Measurements from ENCODE around the gene PIK3CD.

PIK3CD gene

DNA sequence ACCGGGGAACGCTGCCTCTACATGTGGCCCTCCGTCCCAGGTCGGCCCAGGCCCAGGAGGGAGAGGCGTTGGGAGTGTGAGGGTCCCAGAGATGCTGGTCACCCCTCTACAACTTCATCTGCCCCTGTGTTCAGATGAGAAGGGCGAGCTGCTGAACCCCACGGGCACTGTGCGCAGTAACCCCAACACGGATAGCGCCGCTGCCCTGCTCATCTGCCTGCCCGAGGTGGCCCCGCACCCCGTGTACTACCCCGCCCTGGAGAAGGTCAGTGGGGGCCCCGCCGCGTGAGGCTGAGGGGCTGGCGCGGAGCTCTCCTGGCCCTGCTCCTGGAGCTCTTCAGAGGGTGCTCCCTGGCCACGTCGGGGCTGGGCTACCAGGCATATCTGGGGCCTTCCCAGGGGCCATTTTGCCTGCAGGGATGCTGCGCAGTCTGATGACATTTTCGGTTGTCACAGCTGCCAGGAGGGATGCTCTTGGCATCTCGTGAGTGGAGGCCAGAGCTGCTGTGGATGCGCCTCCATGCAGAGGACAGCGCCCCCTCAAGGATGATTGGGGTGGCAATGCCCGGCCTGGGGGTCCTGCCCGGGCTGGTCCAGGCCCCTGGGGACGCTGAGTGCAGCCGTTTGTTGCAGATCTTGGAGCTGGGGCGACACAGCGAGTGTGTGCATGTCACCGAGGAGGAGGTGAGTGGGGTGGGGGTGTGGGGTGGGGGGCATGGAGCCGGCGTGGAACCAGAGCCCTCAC, 68.6 kb downstream of the PIK3CD start:
- no peak for DNase-seq (ENCODE audit: low read depth in 2 of 2)

DNA sequence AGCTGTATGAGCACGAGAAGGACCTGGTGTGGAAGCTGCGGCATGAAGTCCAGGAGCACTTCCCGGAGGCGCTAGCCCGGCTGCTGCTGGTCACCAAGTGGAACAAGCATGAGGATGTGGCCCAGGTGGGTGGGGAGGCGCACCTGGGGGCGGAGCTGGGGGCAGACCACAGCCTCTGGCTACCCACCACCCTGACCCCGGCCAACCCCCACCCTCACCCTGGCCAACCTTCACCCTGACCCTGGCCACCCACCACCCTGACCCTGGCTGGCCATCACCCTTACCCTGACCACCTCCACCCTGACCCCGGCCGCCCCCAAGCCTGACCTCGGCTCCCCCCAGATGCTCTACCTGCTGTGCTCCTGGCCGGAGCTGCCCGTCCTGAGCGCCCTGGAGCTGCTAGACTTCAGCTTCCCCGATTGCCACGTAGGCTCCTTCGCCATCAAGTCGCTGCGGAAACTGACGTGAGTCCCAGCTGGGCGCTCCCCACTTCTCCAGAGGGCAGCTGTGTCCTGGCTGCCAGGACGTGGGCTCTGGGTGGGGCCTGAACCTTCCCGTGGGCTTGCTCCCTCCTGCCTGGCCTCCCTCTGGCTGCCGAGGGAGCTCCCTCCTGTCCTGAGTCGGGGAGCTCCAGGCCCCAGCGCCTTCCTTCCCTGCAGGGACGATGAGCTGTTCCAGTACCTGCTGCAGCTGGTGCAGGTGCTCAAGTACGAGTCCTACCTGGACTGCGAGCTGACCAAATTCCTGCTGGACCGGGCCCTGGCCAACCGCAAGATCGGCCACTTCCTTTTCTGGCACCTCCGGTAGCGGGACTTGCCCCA, 69.5 kb downstream of the PIK3CD start:
- no peak for DNase-seq (ENCODE audit: low read depth in 2 of 2)

DNA sequence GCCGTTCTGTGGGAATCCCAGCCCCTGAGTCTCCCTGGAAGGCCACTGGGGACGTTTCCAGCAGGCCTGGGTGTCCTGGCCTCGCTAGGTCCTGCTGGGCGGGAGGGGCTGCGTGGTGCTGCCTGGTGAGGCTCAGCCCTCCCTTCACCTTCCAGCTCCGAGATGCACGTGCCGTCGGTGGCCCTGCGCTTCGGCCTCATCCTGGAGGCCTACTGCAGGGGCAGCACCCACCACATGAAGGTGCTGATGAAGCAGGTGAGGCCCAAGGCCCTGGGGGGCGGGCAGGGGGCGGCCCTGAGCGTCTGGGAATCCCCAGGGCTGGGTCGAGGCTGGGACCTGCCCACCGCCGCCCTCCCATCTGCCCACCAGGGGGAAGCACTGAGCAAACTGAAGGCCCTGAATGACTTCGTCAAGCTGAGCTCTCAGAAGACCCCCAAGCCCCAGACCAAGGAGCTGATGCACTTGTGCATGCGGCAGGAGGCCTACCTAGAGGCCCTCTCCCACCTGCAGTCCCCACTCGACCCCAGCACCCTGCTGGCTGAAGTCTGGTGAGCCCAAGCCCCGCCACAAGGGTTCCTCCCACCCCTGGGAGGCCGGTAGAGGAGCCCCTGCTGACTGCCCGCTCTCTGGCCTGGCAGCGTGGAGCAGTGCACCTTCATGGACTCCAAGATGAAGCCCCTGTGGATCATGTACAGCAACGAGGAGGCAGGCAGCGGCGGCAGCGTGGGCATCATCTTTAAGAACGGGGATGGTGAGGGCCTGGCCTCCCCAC, 70.3 kb downstream of the PIK3CD start:
- peak; percentile 64 to 68 for DNase-seq (ENCODE audit: low read depth in 2 of 2)

DNA sequence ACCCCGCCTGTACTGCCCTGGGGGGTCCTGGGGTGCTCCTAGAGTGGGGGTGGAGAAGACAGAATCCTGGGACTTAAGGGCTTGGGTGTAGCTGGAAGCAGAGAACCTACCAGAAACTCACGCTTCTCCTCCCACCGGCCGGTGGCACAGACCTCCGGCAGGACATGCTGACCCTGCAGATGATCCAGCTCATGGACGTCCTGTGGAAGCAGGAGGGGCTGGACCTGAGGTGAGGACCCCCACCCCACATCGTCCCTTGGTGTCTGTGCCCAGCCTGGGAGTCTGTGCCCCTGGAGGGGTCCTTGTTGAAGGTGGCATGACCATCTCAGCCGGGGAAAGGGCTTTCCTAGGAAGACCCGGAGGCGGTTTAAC, 70.8 kb downstream of the PIK3CD start:
- DNase-seq (ENCODE audit: low read depth in 2 of 2) = no peak

DNA sequence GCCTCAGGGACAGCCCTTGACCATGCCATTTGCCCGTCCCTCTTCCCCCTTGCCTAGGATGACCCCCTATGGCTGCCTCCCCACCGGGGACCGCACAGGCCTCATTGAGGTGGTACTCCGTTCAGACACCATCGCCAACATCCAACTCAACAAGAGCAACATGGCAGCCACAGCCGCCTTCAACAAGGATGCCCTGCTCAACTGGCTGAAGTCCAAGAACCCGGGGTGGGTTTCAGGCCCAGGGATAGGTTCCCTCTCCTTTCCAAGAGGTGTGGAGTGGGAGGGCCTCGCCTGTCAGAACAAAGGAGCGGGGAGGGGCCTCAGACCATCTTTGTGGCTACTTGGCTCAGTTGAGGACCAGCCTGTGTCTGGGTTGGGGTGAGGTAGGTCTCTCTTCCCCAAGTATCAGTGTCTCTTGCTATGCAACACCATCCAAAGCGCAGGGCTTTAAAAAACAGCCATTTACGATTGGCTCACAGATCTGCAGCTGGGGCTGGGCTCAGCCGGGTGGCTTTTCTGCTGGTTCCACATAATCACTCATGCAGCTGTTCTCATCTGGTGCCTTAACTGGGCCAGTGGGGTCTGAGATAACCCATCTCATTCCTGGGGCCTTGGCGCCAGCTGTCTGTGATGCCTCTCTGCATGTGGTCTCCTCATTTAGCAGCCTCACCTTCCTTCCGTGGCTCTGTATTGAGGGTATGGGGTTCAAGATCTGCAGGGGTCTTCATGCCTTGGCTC, 71.7 kb downstream of the PIK3CD start:
- DNase-seq (ENCODE audit: low read depth in 2 of 2) = no peak

DNA sequence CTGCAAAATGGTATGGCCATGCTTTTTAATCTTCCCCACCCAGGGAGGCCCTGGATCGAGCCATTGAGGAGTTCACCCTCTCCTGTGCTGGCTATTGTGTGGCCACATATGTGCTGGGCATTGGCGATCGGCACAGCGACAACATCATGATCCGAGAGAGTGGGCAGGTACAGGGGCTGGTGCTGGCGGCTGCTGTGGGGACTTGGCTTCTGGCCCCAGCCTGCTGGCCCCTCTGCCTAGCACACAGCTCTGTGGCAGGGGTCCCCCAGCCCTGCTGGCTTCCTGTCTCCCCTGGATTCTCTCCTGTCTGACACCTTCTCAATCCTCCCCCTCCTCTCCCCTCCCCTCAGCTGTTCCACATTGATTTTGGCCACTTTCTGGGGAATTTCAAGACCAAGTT, 72.4 kb downstream of the PIK3CD start:
- DNase-seq (ENCODE audit: low read depth in 2 of 2) = no peak

DNA sequence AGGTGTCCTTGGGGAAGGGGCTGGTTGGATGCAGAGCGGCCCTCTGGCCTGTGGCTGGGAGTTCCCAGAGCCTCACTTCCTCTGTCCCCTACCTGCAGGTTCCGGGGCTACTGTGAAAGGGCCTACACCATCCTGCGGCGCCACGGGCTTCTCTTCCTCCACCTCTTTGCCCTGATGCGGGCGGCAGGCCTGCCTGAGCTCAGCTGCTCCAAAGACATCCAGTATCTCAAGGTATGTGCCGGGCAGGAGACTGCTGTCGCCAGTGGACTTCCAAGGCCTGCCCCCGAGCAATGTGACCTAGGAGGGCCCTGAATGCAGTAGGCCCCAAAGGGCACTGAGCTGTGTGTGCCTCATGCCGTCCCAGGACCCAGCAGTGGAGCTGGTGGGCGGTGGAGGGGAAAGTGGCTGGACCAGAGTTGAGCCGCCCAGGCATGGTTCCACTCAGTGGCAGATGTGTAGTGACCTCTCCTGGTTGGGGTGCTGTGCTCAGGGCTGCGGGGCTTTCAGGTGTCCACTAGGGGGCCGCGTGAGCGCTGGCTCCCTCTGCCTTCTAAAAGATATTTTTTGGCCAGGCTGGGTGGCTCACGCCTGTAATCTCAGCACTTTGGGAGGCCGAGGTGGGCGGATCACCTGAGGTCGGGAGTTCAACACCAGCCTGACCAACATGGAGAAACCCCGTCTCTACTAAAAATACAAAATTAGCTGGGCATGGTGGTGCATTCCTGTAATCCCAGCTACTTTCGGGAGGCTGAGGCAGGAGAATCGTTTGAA, 73.4 kb downstream of the PIK3CD start:
- peak in 1 of 2 donors; percentile 43 for DNase-seq (ENCODE audit: low read depth in 2 of 2)

DNA sequence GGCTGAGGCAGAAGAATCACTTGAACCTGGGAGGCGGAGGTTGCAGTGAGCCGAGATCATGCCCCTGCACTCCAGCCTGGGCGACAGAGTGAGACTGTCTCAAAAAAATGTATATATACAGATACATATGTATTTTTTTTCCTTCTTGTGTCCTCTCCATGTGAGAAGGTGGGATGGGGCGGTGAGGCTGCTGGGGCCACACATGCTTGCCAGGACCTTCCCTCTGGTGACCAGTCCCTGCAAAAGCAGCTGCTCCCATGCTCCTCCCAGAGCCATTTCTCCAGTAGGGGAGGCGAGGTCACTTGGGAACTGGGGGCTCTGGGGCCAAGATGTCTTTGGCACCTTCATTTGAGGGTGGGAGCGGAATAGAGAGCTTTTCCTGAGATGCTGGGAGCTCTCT, 74.9 kb downstream of the PIK3CD start:
- DNase-seq (ENCODE audit: low read depth in 2 of 2) = no peak

DNA sequence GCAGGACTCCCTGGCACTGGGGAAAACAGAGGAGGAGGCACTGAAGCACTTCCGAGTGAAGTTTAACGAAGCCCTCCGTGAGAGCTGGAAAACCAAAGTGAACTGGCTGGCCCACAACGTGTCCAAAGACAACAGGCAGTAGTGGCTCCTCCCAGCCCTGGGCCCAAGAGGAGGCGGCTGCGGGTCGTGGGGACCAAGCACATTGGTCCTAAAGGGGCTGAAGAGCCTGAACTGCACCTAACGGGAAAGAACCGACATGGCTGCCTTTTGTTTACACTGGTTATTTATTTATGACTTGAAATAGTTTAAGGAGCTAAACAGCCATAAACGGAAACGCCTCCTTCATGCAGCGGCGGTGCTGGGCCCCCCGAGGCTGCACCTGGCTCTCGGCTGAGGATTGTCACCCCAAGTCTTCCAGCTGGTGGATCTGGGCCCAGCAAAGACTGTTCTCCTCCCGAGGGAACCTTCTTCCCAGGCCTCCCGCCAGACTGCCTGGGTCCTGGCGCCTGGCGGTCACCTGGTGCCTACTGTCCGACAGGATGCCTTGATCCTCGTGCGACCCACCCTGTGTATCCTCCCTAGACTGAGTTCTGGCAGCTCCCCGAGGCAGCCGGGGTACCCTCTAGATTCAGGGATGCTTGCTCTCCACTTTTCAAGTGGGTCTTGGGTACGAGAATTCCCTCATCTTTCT, 75.5 kb downstream of the PIK3CD start:
- no peak for DNase-seq (ENCODE audit: low read depth in 2 of 2)

DNA sequence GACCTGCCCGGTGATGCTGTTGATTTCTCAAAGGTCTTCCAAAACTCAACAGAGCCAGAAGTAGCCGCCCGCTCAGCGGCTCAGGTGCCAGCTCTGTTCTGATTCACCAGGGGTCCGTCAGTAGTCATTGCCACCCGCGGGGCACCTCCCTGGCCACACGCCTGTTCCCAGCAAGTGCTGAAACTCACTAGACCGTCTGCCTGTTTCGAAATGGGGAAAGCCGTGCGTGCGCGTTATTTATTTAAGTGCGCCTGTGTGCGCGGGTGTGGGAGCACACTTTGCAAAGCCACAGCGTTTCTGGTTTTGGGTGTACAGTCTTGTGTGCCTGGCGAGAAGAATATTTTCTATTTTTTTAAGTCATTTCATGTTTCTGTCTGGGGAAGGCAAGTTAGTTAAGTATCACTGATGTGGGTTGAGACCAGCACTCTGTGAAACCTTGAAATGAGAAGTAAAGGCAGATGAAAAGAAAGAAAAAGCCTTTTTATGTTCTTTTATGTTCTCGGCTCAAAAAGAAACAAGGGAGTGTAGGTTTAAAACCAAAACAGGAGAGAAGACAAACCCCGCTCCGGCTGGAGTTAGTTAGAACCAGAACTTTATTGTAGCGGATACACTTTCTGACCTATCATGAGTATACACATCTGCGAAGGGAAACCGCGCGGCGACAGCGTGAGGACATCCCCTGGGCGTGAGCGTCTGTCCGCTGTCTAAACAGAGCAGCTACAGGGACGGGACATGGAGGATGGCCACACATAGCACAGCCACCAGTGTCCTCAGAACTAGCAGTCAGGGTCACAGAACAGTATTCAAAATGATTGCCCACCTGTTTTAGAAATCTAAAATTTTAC, 77.1 kb downstream of the PIK3CD start:
- no peak for DNase-seq (ENCODE audit: low read depth in 2 of 2)

DNA sequence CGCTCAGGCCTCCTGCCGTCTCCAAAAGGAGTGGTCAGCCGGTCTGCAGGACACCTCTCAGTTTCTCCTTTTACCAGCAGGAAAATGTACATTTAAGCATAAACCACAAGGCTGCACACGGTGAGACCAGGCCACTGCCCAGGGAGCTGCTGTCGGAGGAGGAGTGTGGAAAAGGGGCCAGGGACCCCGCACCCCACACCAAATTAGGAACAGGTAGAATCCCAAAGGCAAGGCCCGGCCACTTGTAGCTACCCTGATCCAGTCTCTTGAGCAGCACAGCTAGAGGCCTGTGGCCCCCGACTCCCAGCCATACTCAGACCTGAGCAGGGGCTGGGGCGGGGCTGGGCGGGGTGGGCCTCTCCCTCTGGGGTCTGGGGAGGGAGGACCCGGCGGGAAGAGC, 78.0 kb downstream of the PIK3CD start:
- no peak for DNase-seq (ENCODE audit: low read depth in 2 of 2)

DNA sequence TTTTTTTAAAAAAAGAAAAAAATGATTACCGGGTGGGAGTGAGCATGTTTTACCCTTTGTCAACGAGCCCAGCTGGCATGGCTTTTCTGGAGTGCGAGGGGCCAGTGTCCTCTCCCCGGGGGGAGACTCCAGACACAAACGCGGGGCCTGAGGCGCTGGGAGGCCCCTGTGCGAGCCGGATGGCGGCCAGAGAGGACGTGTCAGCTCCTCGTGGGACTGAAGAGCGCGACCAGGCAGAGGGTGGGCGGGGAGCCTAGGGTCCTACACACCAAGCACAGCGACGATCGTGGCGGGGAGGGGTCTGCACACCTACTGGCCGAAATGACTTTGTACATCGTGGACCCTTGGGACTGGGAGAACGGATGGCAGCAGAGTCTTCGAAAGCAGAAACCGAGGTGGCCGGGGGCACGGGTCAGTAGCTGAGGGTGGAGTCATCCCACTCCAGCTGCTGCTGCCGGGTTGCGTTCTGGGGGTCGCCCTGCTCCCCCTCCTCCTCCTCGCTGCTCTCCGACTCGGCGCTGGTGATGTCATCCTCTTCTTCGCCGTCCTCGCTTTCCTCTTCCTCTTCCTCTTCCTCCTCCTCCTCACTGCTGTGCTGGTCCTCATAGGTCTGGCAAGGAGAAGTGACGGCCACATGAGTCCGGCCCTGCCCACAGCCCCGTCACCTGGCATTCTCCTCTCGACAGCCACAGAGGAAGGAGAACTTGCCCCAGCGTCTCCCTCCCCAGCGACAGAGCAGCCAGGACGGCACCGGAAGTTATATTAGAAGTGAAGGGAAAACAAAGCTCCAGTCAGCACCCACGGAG, 78.8 kb downstream of the PIK3CD start:
- no peak for DNase-seq (ENCODE audit: low read depth in 2 of 2)

DNA sequence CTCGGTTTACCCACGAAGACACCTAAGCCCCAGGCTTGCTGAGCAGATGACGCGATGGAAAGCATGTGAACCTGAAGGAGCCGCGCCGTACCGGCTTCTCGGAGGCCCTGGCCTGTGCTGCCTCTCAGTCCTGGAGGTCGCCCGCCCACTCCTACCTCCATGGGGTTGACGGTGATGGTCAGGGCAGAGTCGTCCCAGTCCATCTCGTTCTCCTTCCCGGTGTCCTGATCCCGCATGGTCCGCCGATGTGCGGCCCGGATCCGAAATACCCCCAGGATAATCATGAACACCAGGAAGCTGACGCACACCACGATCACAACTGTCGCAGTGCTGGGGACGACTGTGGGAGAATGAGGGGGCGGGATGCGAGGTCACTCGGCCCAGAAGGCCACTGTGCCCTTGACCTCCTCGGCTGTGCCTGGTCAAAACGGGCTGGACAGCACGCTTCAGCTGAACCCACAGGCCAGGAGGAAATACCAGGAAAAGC, 79.6 kb downstream of the PIK3CD start:
- no peak for DNase-seq (ENCODE audit: low read depth in 2 of 2)

DNA sequence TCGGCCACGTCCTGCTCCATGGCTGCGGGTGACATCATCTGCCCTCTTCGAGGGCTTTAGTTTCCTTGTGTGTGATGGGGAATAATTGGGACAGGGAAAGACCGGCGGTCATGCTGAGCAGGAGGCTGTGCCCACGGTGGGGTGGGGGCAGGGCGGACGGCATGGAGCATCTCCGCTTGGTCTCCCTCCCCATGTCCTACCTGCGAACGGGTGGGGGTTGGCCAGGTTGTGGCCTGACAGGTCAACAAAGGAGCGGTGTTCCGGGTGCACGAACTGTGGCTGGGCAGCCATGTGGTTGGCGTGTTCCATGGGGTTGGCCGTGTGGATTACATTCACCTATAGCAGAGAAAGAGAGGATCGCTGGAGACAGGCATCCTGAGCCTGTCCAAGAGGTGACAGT, 80.0 kb downstream of the PIK3CD start:
- no peak for DNase-seq (ENCODE audit: low read depth in 2 of 2)

DNA sequence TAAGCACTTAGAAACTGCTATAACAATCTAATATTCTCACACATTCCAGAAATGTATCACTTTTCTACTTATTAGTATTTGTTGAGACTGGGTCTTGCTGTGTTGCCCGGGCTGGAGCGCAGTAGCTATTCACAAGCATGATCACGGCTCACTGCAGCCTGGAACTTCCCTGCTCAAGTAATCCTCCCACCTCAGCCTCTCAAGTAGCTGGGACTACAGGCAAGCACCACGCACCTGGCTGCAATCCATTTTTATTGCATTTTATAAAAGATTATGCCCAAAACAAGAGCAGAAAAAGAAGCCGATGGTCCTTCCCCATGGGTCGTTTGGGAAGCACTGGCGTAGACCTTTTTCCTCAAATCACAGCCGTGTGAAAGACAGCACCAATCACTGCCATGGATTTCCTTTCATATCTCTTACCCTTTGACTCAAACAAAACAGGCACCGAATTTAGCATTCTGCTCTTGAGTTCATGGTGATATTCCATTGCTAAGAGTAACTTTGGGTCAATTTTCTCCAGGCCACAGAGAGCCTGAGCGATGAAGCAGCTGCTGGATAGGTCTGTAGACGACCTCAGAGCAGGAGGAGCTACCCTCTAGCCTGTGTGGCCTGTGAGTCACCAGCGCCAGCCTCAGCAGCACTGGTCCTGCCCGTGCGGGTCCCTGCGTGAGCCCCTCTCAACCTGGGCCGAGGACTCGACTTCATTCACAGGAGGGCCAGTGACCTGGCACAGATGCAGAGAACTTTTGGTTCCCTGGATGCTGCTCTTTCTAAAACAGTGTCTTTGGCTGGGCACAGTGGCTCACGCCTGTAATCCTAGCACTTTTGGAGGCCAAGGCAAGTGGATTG, 80.8 kb downstream of the PIK3CD start:
- no peak for DNase-seq (ENCODE audit: low read depth in 2 of 2)

DNA sequence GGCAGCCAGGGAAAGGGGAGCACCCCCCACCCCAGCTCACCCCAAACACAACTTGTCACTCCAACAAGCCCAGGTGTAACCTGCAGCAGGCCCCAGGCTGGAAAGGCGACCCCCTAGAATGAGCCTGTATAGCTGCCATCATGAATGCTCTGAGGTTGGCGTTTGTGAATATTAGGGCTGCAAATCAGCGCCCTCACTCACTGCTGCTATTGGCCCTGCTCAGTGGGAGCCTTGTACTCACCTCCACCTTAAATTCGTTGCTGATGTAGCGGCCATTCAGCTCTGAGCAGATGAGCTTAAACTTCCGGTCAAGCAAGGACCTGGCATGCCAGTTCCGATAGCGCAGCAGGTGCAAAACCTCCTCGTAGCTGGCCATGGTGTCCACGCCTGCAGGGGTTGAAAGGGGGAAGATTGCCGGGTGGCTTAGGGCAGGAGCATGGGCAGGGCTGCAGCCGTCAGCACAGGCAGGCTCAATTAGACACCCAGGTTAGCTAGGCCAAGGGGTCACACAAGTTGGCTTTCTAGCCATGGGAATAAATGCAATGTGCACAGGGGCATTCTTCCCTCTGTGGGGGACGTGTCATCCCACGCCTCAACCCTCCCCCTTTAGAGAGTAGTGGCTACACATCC, 81.7 kb downstream of the PIK3CD start:
- DNase-seq (ENCODE audit: low read depth in 2 of 2) = no peak

DNA sequence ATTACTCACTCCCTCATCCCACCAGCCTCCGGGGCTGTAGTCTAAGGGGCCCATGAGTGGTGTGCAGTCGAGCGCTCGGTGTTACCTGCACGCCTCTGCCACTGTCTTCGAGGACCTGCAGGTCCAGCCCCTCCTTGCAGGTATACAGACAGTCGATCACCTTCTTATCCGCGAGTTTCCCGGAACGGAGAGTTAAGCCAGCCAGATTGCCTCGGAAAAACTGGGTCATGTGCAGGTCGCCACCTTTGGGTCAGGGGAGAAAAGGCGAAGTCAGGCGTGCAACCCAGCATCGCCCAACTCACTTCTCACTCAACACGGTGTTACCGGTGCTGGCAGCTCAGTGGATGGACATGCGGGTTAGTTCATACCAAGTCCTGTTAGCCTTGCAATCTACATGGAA, 84.3 kb downstream of the PIK3CD start:
- DNase-seq (ENCODE audit: low read depth in 2 of 2) = no peak

Measured in activated CD8-positive, alpha-beta memory T cell treated with anti-CD3 and anti-CD28 coated beads for 4 hours (primary cell).